ENCODE data around the gene GAL.

GRCh38 chr11:68715456-68716122 lies 31.2 kb downstream of the GAL start:
- no peak for TF ChIP-seq CTCF (IDR thresholded peaks at IDR 0.05; ENCODE audit: low read depth, low read length, poor library complexity, severe bottlenecking)
- TF ChIP-seq EZH2phosphoT487 (IDR thresholded peaks at IDR 0.05; ENCODE audit: borderline replicate concordance, low read length): no peak
